Naive thymus-derived CD4-positive, alpha-beta T cell (primary cell): Measurements from ENCODE around the gene HLCS. TPM values are rescaled to one million over a fixed set of nuclear protein-coding genes. Genes with fewer than 3 reads are reported as not detected.

Experiments
- ATAC-seq: fragments of 150-1000 bp; cut with Tn5 transposase; 2 replicates; pipeline ENCODE4 v1.10.0; 2021; ENCODE audit warnings: mild to moderate bottlenecking, moderate library complexity
- CTCF ChIA-PET: fragments of 350-600 bp; sonication (Branson Sonifier 250); formaldehyde crosslinking; loops from one replicate; lab custom pipeline; 2021; ENCODE audit warnings: antibody characterized with exemption; lab: Charles Lee
- POLR2A ChIA-PET: fragments of 350-600 bp; sonication (Branson Sonifier 250); formaldehyde crosslinking; loops from one replicate; lab custom pipeline; 2021; ENCODE audit warnings: antibody characterized with exemption, inconsistent platforms; lab: Charles Lee
- DNase-seq, 9 donors: peaks; one replicate each; pipeline versions ENCODE4 v3.0.0 to v3.0.0-alpha.2; 2020 to 2022; ENCODE audit warnings: mixed read lengths in 1 of 9
- H3K27ac ChIP-seq: one replicate; pipeline ENCODE4 v1.7.0; 2013; ENCODE audit warnings: mild to moderate bottlenecking, low read depth, low read length, moderate library complexity
- H3K27me3 ChIP-seq, 2 donors: one replicate each; pipeline ENCODE4 v1.7.0; 2013; ENCODE audit warnings: low read length in 2 of 2, mild to moderate bottlenecking in 2 of 2, moderate library complexity in 2 of 2; ENCODE audit not compliant: control insufficient read depth in 2 of 2, insufficient read depth in 2 of 2
- H3K36me3 ChIP-seq, 3 experiments: 1 replicate in 2 of 3; 2 replicates in 1 of 3; pipeline ENCODE4 v1.7.0; 2013; ENCODE audit warnings: low read length in 3 of 3, mild to moderate bottlenecking in 3 of 3, moderate library complexity in 1 of 3; ENCODE audit not compliant: insufficient read depth in 3 of 3, control insufficient read depth in 2 of 3
- H3K4me1 ChIP-seq, 2 donors: one replicate each; pipeline ENCODE4 v1.7.0; 2013; ENCODE audit warnings: low read length in 2 of 2, mild to moderate bottlenecking in 2 of 2, moderate library complexity in 1 of 2; ENCODE audit not compliant: control insufficient read depth in 2 of 2, insufficient read depth in 2 of 2
- H3K4me3 ChIP-seq: 2 replicates; pipeline ENCODE4 v1.7.0; 2013; ENCODE audit warnings: mild to moderate bottlenecking, low read length
- H3K9me3 ChIP-seq, 3 experiments: 1 replicate in 2 of 3; 2 replicates in 1 of 3; pipeline ENCODE4 v1.7.0; 2013; ENCODE audit warnings: low read length in 3 of 3; ENCODE audit not compliant: control insufficient read depth in 2 of 3
- H3K27ac Mint-ChIP-seq, 9 donors: one replicate each; pipeline ENCODE4 v1.8.0; 2020 to 2022; ENCODE audit warnings: mixed read lengths in 9 of 9, mild to moderate bottlenecking in 8 of 9, moderate library complexity in 5 of 9, inconsistent platforms in 2 of 9
- H3K27me3 Mint-ChIP-seq, 5 donors: one replicate each; pipeline ENCODE4 v1.8.0; 2021 to 2022; ENCODE audit warnings: mixed read lengths in 5 of 5, mild to moderate bottlenecking in 1 of 5
- H3K36me3 Mint-ChIP-seq, 5 donors: one replicate each; pipeline ENCODE4 v1.8.0; 2020 to 2022; ENCODE audit warnings: mixed read lengths in 5 of 5, mild to moderate bottlenecking in 3 of 5, inconsistent platforms in 1 of 5
- H3K4me1 Mint-ChIP-seq, 7 donors: one replicate each; pipeline ENCODE4 v1.8.0; 2020 to 2022; ENCODE audit warnings: mixed read lengths in 7 of 7, mild to moderate bottlenecking in 3 of 7, inconsistent platforms in 1 of 7
- H3K4me3 Mint-ChIP-seq, 10 donors: one replicate each; pipeline ENCODE4 v1.8.0; 2020 to 2022; ENCODE audit warnings: mild to moderate bottlenecking in 10 of 10, mixed read lengths in 10 of 10, moderate library complexity in 6 of 10, inconsistent platforms in 2 of 10
- H3K9me3 Mint-ChIP-seq, 11 donors: one replicate each; pipeline ENCODE4 v1.8.0; 2020 to 2022; ENCODE audit warnings: mixed read lengths in 11 of 11, mild to moderate bottlenecking in 4 of 11, inconsistent platforms in 1 of 11, moderate library complexity in 1 of 11
- intact Hi-C, 2 donors: fragments of 100-400 bp; cut with micrococcal nuclease; formaldehyde crosslinking; loops; one replicate each; pipeline ENCODE4 v1.15.1; 2023
- polyA plus RNA-seq, 2 donors: library from polyadenylated mRNA; unstranded; fragments of 300-500 nt; fragmentation: Illumina TruSeq; gene quantifications; one replicate each; pipeline ENCODE4 v1.2.3, GENCODE V29; 2021
- total RNA-seq, 6 experiments: library from RNA in 5 of 6; stranded (reverse) in 5 of 6; gene quantifications; 1 replicate in 5 of 6; 2 replicates in 1 of 6; pipeline ENCODE4 v1.2.3 and lab custom pipeline; 2021 to 2026

HLCS gene
- total and polyA plus RNA-seq, 7 experiments from 2014 or later = 7.0 to 19.3 (median 9.0) TPM

- ATAC-seq (no peak), DNase-seq (no peak)
- intact Hi-C loops = no loop called here
- H3K4me1 Mint-ChIP-seq = peaks cover 18 to 56% (median 49%) of the 10 kb centered on the region in 7 donors
- Histone ChIP-seq H3K4me3 (no peak overlapping the region), H3K27me3 (peaks cover 0 to 44% of the 10 kb centered on the region in 2 donors), H3K27ac (no peak overlapping the region), H3K36me3 (no peaks in the 10 kb centered on the region), H3K9me3 (no peaks in the 10 kb centered on the region), H3K4me1 (peaks cover 0 to 22% of the 10 kb centered on the region in 2 donors)
- H3K36me3 Mint-ChIP-seq = peaks cover 0 to 5% (median 0%) of the 10 kb centered on the region in 5 donors
- CTCF ChIA-PET = no interaction called here
- peaks cover 0 to 3% (median 0%) of the 10 kb centered on the region in 11 donors for H3K9me3 Mint-ChIP-seq
- POLR2A ChIA-PET = no interaction called here
- H3K27me3 Mint-ChIP-seq = peaks cover 55 to 76% (median 69%) of the 10 kb centered on the region in 5 donors
- H3K27ac Mint-ChIP-seq = no peak overlapping the region
- peak overlapping the region in 6 of 10 donors; percentile 16 to 81 (median 37) for H3K4me3 Mint-ChIP-seq
Observed at GRCh38 chr21:36702622-36702968, 263.9 kb downstream of the HLCS start.

- H3K27me3 Mint-ChIP-seq = peaks cover 52 to 77% (median 64%) of the 10 kb centered on the region in 5 donors
- Histone ChIP-seq H3K27me3 (peaks cover 0 to 42% of the 10 kb centered on the region in 2 donors), H3K4me3 (no peak overlapping the region), H3K4me1 (peaks cover 0 to 17% of the 10 kb centered on the region in 2 donors), H3K27ac (no peak overlapping the region), H3K36me3 (no peaks in the 10 kb centered on the region), H3K9me3 (no peaks in the 10 kb centered on the region)
- intact Hi-C loops = no loop called here
- DNase-seq (no peak), ATAC-seq (no peak)
- H3K27ac Mint-ChIP-seq = peak overlapping the region in 1 of 9 donors; percentile 33
- H3K36me3 Mint-ChIP-seq = peaks cover 0 to 5% (median 0%) of the 10 kb centered on the region in 5 donors
- H3K4me3 Mint-ChIP-seq = peak overlapping the region; percentile 17 to 81 (median 64)
- peaks cover 18 to 54% (median 45%) of the 10 kb centered on the region in 7 donors for H3K4me1 Mint-ChIP-seq
- peaks cover 0 to 3% (median 0%) of the 10 kb centered on the region in 11 donors for H3K9me3 Mint-ChIP-seq
- ChIA-PET CTCF (no interaction called here), POLR2A (no interaction called here)
Observed at GRCh38 chr21:36701756-36702621, 264.5 kb downstream of the HLCS start.

GRCh38 chr21:36700971-36701755 is 265.3 kb downstream of the HLCS start:
- ChIA-PET POLR2A (no interaction called here), CTCF (no interaction called here)
- Histone ChIP-seq H3K9me3 (no peaks in the 10 kb centered on the region), H3K4me1 (peaks cover 0 to 15% of the 10 kb centered on the region in 2 donors), H3K4me3 (no peak overlapping the region), H3K36me3 (no peaks in the 10 kb centered on the region), H3K27ac (no peak overlapping the region), H3K27me3 (peaks cover 0 to 48% of the 10 kb centered on the region in 2 donors)
- Mint-ChIP-seq H3K4me3 (peak overlapping the region; percentile 17 to 81 (median 74)), H3K36me3 (peaks cover 0 to 5% (median 0%) of the 10 kb centered on the region in 5 donors), H3K27me3 (peaks cover 52 to 77% (median 64%) of the 10 kb centered on the region in 5 donors), H3K9me3 (peaks cover 0 to 3% (median 0%) of the 10 kb centered on the region in 11 donors), H3K27ac (peak overlapping the region in 1 of 9 donors; percentile 33), H3K4me1 (peaks cover 14 to 54% (median 42%) of the 10 kb centered on the region in 7 donors)
- intact Hi-C loops = no loop called here
- no peak for ATAC-seq
- DNase-seq = peak in 1 of 9 donors; percentile 23

Other genes starting within 250 kb of the HLCS start
- gene RIPPLY3, start 40.0 kb upstream of the HLCS start, total RNA-seq = not detected
- not detected for gene RIPPLY3, start 40.0 kb upstream of the HLCS start, polyA plus RNA-seq
- gene PIGP, start 106.4 kb upstream of the HLCS start, total RNA-seq = 10 to 100 TPM in 4 of 5 experiments, 1 to 10 TPM in 1; 9.1 to 26.7 (median 15.3) TPM
- 10 to 100 TPM; 30.0 to 40.5 TPM for gene PIGP, start 106.4 kb upstream of the HLCS start, polyA plus RNA-seq
- gene TTC3, start 106.6 kb upstream of the HLCS start, total RNA-seq = 100 to 1,000 TPM in 4 of 5 experiments, 10 to 100 TPM in 1; 66.6 to 208 (median 154) TPM
- gene TTC3, start 106.6 kb upstream of the HLCS start, polyA plus RNA-seq = 100 to 1,000 TPM in 1 of 2 donors, 10 to 100 TPM in 1; 67.3 to 139 TPM